ENCODE results near the gene IQSEC3.
A peak's percentile ranks its signal among the peaks of the same experiment; 100 is the strongest.

Gene IQSEC3

GRCh38 chr12:167959-168600, 101.5 kb downstream of the IQSEC3 start:
- Mint-ChIP-seq H3K4me3 (no peak overlapping the region), H3K9me3 (no peaks in the 10 kb centered on the region), H3K27me3 (no peaks in the 10 kb centered on the region), H3K36me3 (no peaks in the 10 kb centered on the region), H3K27ac (no peak overlapping the region), H3K4me1 (peaks cover 16% of the 10 kb centered on the region)

GRCh38 chr12:168763-169525, 102.4 kb downstream of the IQSEC3 start:
- H3K4me3 Mint-ChIP-seq: no peak overlapping the region
- peaks cover 16% of the 10 kb centered on the region for H3K4me1 Mint-ChIP-seq
- no peak overlapping the region for H3K27ac Mint-ChIP-seq
- no peaks in the 10 kb centered on the region for H3K9me3 Mint-ChIP-seq
- H3K27me3 Mint-ChIP-seq: no peaks in the 10 kb centered on the region
- no peaks in the 10 kb centered on the region for H3K36me3 Mint-ChIP-seq

GRCh38 chr12:169528-170370, 103.2 kb downstream of the IQSEC3 start:
- Mint-ChIP-seq H3K9me3 (no peaks in the 10 kb centered on the region), H3K27ac (no peak overlapping the region), H3K36me3 (no peaks in the 10 kb centered on the region), H3K4me1 (peaks cover 16% of the 10 kb centered on the region), H3K27me3 (no peaks in the 10 kb centered on the region), H3K4me3 (no peak overlapping the region)

GRCh38 chr12:170371-171225, 104.0 kb downstream of the IQSEC3 start:
- H3K9me3 Mint-ChIP-seq: no peaks in the 10 kb centered on the region
- peaks cover 16% of the 10 kb centered on the region for H3K4me1 Mint-ChIP-seq
- no peaks in the 10 kb centered on the region for H3K36me3 Mint-ChIP-seq
- H3K27ac Mint-ChIP-seq: no peak overlapping the region
- no peak overlapping the region for H3K4me3 Mint-ChIP-seq
- no peaks in the 10 kb centered on the region for H3K27me3 Mint-ChIP-seq

- H3K27me3 Mint-ChIP-seq: no peaks in the 10 kb centered on the region
Observed at GRCh38 chr12:171276-171675, 104.7 kb downstream of the IQSEC3 start.

GRCh38 chr12:171743-172676, 105.4 kb downstream of the IQSEC3 start:
- peaks cover 16% of the 10 kb centered on the region for H3K4me1 Mint-ChIP-seq
- no peaks in the 10 kb centered on the region for H3K9me3 Mint-ChIP-seq
- H3K36me3 Mint-ChIP-seq: no peaks in the 10 kb centered on the region
- H3K27me3 Mint-ChIP-seq: no peaks in the 10 kb centered on the region
- no peak overlapping the region for H3K4me3 Mint-ChIP-seq
- H3K27ac Mint-ChIP-seq: no peak overlapping the region

More at GRCh38 chr12:171276-171675, 104.7 kb downstream of the IQSEC3 start:
- no peak overlapping the region for H3K27ac Mint-ChIP-seq
- H3K4me1 Mint-ChIP-seq: peaks cover 16% of the 10 kb centered on the region
- no peak overlapping the region for H3K4me3 Mint-ChIP-seq
- H3K9me3 Mint-ChIP-seq: no peaks in the 10 kb centered on the region
- H3K36me3 Mint-ChIP-seq: no peaks in the 10 kb centered on the region

- no peaks in the 10 kb centered on the region for H3K36me3 Mint-ChIP-seq
- H3K9me3 Mint-ChIP-seq: no peaks in the 10 kb centered on the region
- no peak overlapping the region for H3K27ac Mint-ChIP-seq
- no peak overlapping the region for H3K4me3 Mint-ChIP-seq
- H3K27me3 Mint-ChIP-seq: no peaks in the 10 kb centered on the region
- H3K4me1 Mint-ChIP-seq: peaks cover 16% of the 10 kb centered on the region
Observed at GRCh38 chr12:172732-173161, 106.2 kb downstream of the IQSEC3 start.

- Mint-ChIP-seq H3K9me3 (no peaks in the 10 kb centered on the region), H3K27me3 (peaks cover 4% of the 10 kb centered on the region), H3K36me3 (no peaks in the 10 kb centered on the region), H3K4me1 (peaks cover 8% of the 10 kb centered on the region), H3K27ac (no peak overlapping the region), H3K4me3 (no peak overlapping the region)
Observed at GRCh38 chr12:174124-174523, 107.6 kb downstream of the IQSEC3 start.

GRCh38 chr12:174596-174995, 108.0 kb downstream of the IQSEC3 start:
- peaks cover 3% of the 10 kb centered on the region for H3K4me1 Mint-ChIP-seq
- no peak overlapping the region for H3K4me3 Mint-ChIP-seq
- H3K36me3 Mint-ChIP-seq: no peaks in the 10 kb centered on the region
- no peak overlapping the region for H3K27ac Mint-ChIP-seq
- no peaks in the 10 kb centered on the region for H3K9me3 Mint-ChIP-seq
- peaks cover 4% of the 10 kb centered on the region for H3K27me3 Mint-ChIP-seq

- Mint-ChIP-seq H3K4me3 (no peak overlapping the region), H3K9me3 (no peaks in the 10 kb centered on the region), H3K27me3 (peaks cover 4% of the 10 kb centered on the region), H3K36me3 (no peaks in the 10 kb centered on the region), H3K4me1 (no peaks in the 10 kb centered on the region), H3K27ac (peak overlapping the region; percentile 23)
Observed at GRCh38 chr12:175250-175649, 108.7 kb downstream of the IQSEC3 start.

- Mint-ChIP-seq H3K9me3 (no peaks in the 10 kb centered on the region), H3K27me3 (peaks cover 4% of the 10 kb centered on the region), H3K27ac (no peak overlapping the region), H3K36me3 (no peaks in the 10 kb centered on the region), H3K4me1 (no peaks in the 10 kb centered on the region), H3K4me3 (no peak overlapping the region)
Observed at GRCh38 chr12:175759-176158, 109.2 kb downstream of the IQSEC3 start.

- H3K27ac Mint-ChIP-seq: peak overlapping the region; percentile 23
- no peaks in the 10 kb centered on the region for H3K9me3 Mint-ChIP-seq
- H3K27me3 Mint-ChIP-seq: peaks cover 4% of the 10 kb centered on the region
- no peaks in the 10 kb centered on the region for H3K4me1 Mint-ChIP-seq
- no peaks in the 10 kb centered on the region for H3K36me3 Mint-ChIP-seq
- H3K4me3 Mint-ChIP-seq: no peak overlapping the region
Observed at GRCh38 chr12:176321-177181, 110.0 kb downstream of the IQSEC3 start.

GRCh38 chr12:177336-177979, 110.9 kb downstream of the IQSEC3 start:
- Mint-ChIP-seq H3K27me3 (peaks cover 4% of the 10 kb centered on the region), H3K4me3 (no peak overlapping the region), H3K36me3 (no peaks in the 10 kb centered on the region), H3K4me1 (no peaks in the 10 kb centered on the region), H3K27ac (no peak overlapping the region), H3K9me3 (no peaks in the 10 kb centered on the region)
